Kidney (tissue), 14 donors: Measurements from ENCODE around the gene NLRP1. TPM values are rescaled to one million over a fixed set of nuclear protein-coding genes. Genes with fewer than 3 reads are reported as not detected.

Experiments
- DNase-seq, 5 donors: peaks; one replicate each; pipeline ENCODE4 v3.0.0-alpha.2; 2013 to 2020
- FAIRE-seq: peaks from 2 replicates; lab custom pipeline; 2012; peaks lifted over from hg19 to GRCh38; lab: Jason Lieb, UNC
- H3K27ac ChIP-seq, 2 donors: one replicate each; pipeline ENCODE4 v1.7.0; 2013; ENCODE audit warnings: low read depth in 2 of 2, low read length in 2 of 2, inconsistent platforms in 1 of 2
- H3K27me3 ChIP-seq: one replicate; pipeline ENCODE4 v1.7.1; 2013; ENCODE audit warnings: low read length, inconsistent platforms; ENCODE audit not compliant: control insufficient read depth, insufficient read depth
- H3K36me3 ChIP-seq, 3 donors: one replicate each; pipeline versions ENCODE4 v1.7.0 to v1.7.1; 2013; ENCODE audit warnings: low read length in 3 of 3, control low read depth in 1 of 3, inconsistent platforms in 1 of 3; ENCODE audit not compliant: insufficient read depth in 3 of 3, control insufficient read depth in 2 of 3
- H3K4me1 ChIP-seq, 3 donors: one replicate each; pipeline versions ENCODE4 v1.7.0 to v1.7.1; 2013; ENCODE audit warnings: low read length in 3 of 3, inconsistent platforms in 1 of 3, low read depth in 1 of 3; ENCODE audit not compliant: control insufficient read depth in 2 of 3, insufficient read depth in 2 of 3
- H3K4me3 ChIP-seq, 3 donors: one replicate each; pipeline versions ENCODE4 v1.7.0 to v1.8.1; 2013; ENCODE audit warnings: low read length in 3 of 3, control low read depth in 1 of 3, inconsistent platforms in 1 of 3
- H3K9ac ChIP-seq, 3 donors: one replicate each; pipeline versions ENCODE4 v1.7.0 to v1.7.1; 2013; ENCODE audit warnings: low read length in 3 of 3, control low read depth in 1 of 3, inconsistent platforms in 1 of 3
- H3K9me3 ChIP-seq, 3 donors: one replicate each; pipeline versions ENCODE4 v1.7.0 to v1.7.1; 2013; ENCODE audit warnings: low read length in 3 of 3, control low read depth in 1 of 3, inconsistent platforms in 1 of 3; ENCODE audit not compliant: control insufficient read depth in 2 of 3, insufficient read depth in 1 of 3
- CTCF ChIP-seq: IDR thresholded peaks from 3 replicates; pipeline ENCODE4 v1.5.1; 2012; ENCODE audit warnings: mild to moderate bottlenecking, moderate library complexity, borderline replicate concordance; ENCODE audit not compliant: insufficient read depth; ENCODE audit errors: extremely low read depth
- intact Hi-C: fragments of 100-400 bp; cut with DNase I; formaldehyde crosslinking; loops from one replicate; pipeline ENCODE4 v1.11.1; 2022
- polyA plus RNA-seq: library from polyadenylated mRNA; stranded (reverse); fragments of 350-450 nt; fragmentation: Illumina TruSeq; extraction: RNeasy Lipid Tissue Mini Kit (QIAGEN cat#74804); gene quantifications from one replicate; pipeline ENCODE4 v1.2.3, GENCODE V29; 2014; ENCODE audit warnings: low read depth, low replicate concordance; ENCODE audit not compliant: insufficient read depth
- total RNA-seq: library from RNA; stranded (reverse); fragmentation: NEBNext Ultra II Directional; extraction: Animal tissue kit (Norgen Biotek cat#: 25700); gene quantifications from one replicate; pipeline ENCODE4 v1.2.1, GENCODE V29; 2021
- donor health status: control.
- donor health status: control.
- donor health status: control.
- donor health status: control.
- donor health status: control.
- donor health status: DM: yes; HTN: yes; CAD: no.
- donor health status: Normal renal cell carcinoma (clear cell type).

NLRP1 gene
- total and polyA plus RNA-seq, 2 donors from 2014 or later, result 11.4 to 19.6 TPM

- Histone ChIP-seq H3K9me3 (no peaks in the 10 kb centered on the region), H3K4me1 (no peaks in the 10 kb centered on the region), H3K36me3 (no peaks in the 10 kb centered on the region), H3K9ac (no peak overlapping the region), H3K27ac (no peak overlapping the region), H3K4me3 (no peak overlapping the region), H3K27me3 (no peaks in the 10 kb centered on the region)
- DNase-seq, result no peak
- intact Hi-C loops, result no loop called here
- no peak for FAIRE-seq
- TF ChIP-seq CTCF, result no peak
Observed at GRCh38 chr17:5621026-5621425, 36.7 kb upstream of the NLRP1 start.

- intact Hi-C loops, result no loop called here
- Histone ChIP-seq H3K4me3 (no peak overlapping the region), H3K27ac (no peak overlapping the region), H3K9me3 (no peaks in the 10 kb centered on the region), H3K36me3 (no peaks in the 10 kb centered on the region), H3K9ac (no peak overlapping the region), H3K4me1 (no peaks in the 10 kb centered on the region), H3K27me3 (no peaks in the 10 kb centered on the region)
- FAIRE-seq (no peak), DNase-seq (peak in 1 of 5 donors; percentile 35)
- TF ChIP-seq CTCF, result no peak
Observed at GRCh38 chr17:5619088-5619740, 34.9 kb upstream of the NLRP1 start.

- H3K36me3 ChIP-seq, result no peaks in the 10 kb centered on the region
- FAIRE-seq, result no peak
- no peak overlapping the region for H3K27ac ChIP-seq
- H3K27me3 ChIP-seq, result no peaks in the 10 kb centered on the region
- DNase-seq, result no peak
- H3K4me3 ChIP-seq, result no peak overlapping the region
- intact Hi-C loops, result no loop called here
- no peaks in the 10 kb centered on the region for H3K4me1 ChIP-seq
- H3K9ac ChIP-seq, result no peak overlapping the region
- no peak for TF ChIP-seq CTCF
- H3K9me3 ChIP-seq, result no peaks in the 10 kb centered on the region
Observed at GRCh38 chr17:5618476-5618875, 34.2 kb upstream of the NLRP1 start.

GRCh38 chr17:5615476-5615875, 31.2 kb upstream of the NLRP1 start:
- intact Hi-C loops, result no loop called here
- H3K9ac ChIP-seq, result no peak overlapping the region
- no peak overlapping the region for H3K4me3 ChIP-seq
- FAIRE-seq (no peak), DNase-seq (no peak)
- no peaks in the 10 kb centered on the region for H3K9me3 ChIP-seq
- no peaks in the 10 kb centered on the region for H3K4me1 ChIP-seq
- TF ChIP-seq CTCF, result no peak
- no peaks in the 10 kb centered on the region for H3K27me3 ChIP-seq
- H3K27ac ChIP-seq, result no peak overlapping the region
- no peaks in the 10 kb centered on the region for H3K36me3 ChIP-seq
